Upper lobe of left lung (tissue), 4 donors: ENCODE data around the gene NACC1.

Experiments used
- CTCF ChIP-seq, 6 experiments: fragments of 450-650 bp in 4 of 6; fragments of 200-600 bp in 2 of 6; sonication (generic) in 2 of 6; IDR thresholded peaks; one replicate each; pipeline ENCODE4 v1.5.1; 2016 to 2019; ENCODE audit warnings: antibody characterized with exemption in 6 of 6
- POLR2AphosphoS5 ChIP-seq, 2 donors: sonication (generic); formaldehyde crosslinking; IDR thresholded peaks; one replicate each; pipeline ENCODE4 v1.5.1; 2017; ENCODE audit warnings: antibody characterized with exemption in 2 of 2

DNA sequence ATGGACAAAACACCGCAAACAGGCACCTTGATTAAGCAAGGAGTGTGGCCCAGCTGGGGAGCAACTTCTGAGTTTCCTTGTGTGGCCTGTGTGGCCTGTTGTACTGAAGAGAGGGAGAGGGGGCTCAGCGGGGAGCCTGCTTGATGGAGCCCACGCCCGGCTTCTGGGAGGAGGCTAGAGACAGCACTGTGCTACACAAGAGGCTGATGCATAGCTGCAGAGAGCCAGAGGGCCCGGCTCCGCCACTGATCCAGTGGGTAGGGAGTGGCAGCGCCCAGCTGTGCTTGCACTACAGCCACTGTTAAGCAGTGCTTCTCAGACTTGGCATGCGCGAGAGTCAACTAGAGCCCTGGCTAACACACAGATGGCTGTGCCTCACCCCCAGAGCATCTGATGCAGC is 34.4 kb upstream of the NACC1 start:
- no peak for TF ChIP-seq CTCF (IDR thresholded peaks at IDR 0.05)
- no peak for TF ChIP-seq POLR2AphosphoS5 (IDR thresholded peaks at IDR 0.05)
